Fibroblast of skin of abdomen (primary cell): ENCODE measurements around the gene PEAK1. TPM values are rescaled to one million over a fixed set of nuclear protein-coding genes. Genes with fewer than 3 reads are reported as not detected.

Experiments
- DNase-seq: peaks from one replicate; pipeline ENCODE4 v3.0.0-alpha.2; 2013
- polyA plus RNA-seq, 2 experiments: library from polyadenylated mRNA; unstranded; fragments of 120-200 nt; gene quantifications; one replicate each; pipeline ENCODE4 v1.2.1, GENCODE V29; 2013; ENCODE audit not compliant: insufficient read length in 2 of 2

The PEAK1 gene
- 45.5 TPM for polyA plus RNA-seq (2013, experiment 1 of 2; ENCODE audit: insufficient read length)
- 42.9 TPM for polyA plus RNA-seq (2013, experiment 2 of 2; ENCODE audit: insufficient read length)

- DNase-seq = peak; percentile 100
Observed at GRCh38 chr15:77419836-77420609, at the start of gene PEAK1. TSS of gene PEAK1 (minus strand) at chr15:77420104. CDS start at chr15:77181926, 238,178 bp downstream.

- no peak for DNase-seq
Observed at GRCh38 chr15:77468896-77469295, 49.0 kb upstream of the PEAK1 start.

- no peak for DNase-seq
Observed at GRCh38 chr15:77466521-77466920, 46.6 kb upstream of the PEAK1 start.

- no peak for DNase-seq
Observed at GRCh38 chr15:77464129-77464865, 44.4 kb upstream of the PEAK1 start.

- peak; percentile 73 for DNase-seq
Observed at GRCh38 chr15:77461486-77461885, 41.6 kb upstream of the PEAK1 start.

- no peak for DNase-seq
Observed at GRCh38 chr15:77459031-77459430, 39.1 kb upstream of the PEAK1 start.

- peak; percentile 43 for DNase-seq
Observed at GRCh38 chr15:77457905-77458265, 38.0 kb upstream of the PEAK1 start.

GRCh38 chr15:77457191-77457904 is 37.4 kb upstream of the PEAK1 start:
- DNase-seq = peak; percentile 13

GRCh38 chr15:77456746-77457145 is 36.8 kb upstream of the PEAK1 start:
- no peak for DNase-seq

- DNase-seq = peak; percentile 62
Observed at GRCh38 chr15:77455696-77456321, 35.9 kb upstream of the PEAK1 start.

- no peak for DNase-seq
Observed at GRCh38 chr15:77454951-77455350, 35.0 kb upstream of the PEAK1 start.

GRCh38 chr15:77454265-77454664 is 34.4 kb upstream of the PEAK1 start:
- DNase-seq = no peak

GRCh38 chr15:77446840-77447390 is 27.0 kb upstream of the PEAK1 start:
- no peak for DNase-seq

GRCh38 chr15:77440378-77440999 is 20.6 kb upstream of the PEAK1 start:
- peak; percentile 65 for DNase-seq

- no peak for DNase-seq
Observed at GRCh38 chr15:77437264-77437663, 17.4 kb upstream of the PEAK1 start.

- DNase-seq = no peak
Observed at GRCh38 chr15:77436822-77437221, 16.9 kb upstream of the PEAK1 start.

- DNase-seq = no peak
Observed at GRCh38 chr15:77430652-77431051, 10.7 kb upstream of the PEAK1 start.

GRCh38 chr15:77430213-77430612 is 10.3 kb upstream of the PEAK1 start:
- no peak for DNase-seq

GRCh38 chr15:77426871-77427270 is 7.0 kb upstream of the PEAK1 start:
- no peak for DNase-seq

GRCh38 chr15:77426377-77426776 is 6.5 kb upstream of the PEAK1 start:
- DNase-seq = no peak

GRCh38 chr15:77425104-77425503 is 5.2 kb upstream of the PEAK1 start:
- no peak for DNase-seq

- DNase-seq = no peak
Observed at GRCh38 chr15:77421370-77421700, 1.4 kb upstream of the PEAK1 start.
